ENCODE results near the gene PDZD2. TPM values are rescaled to one million over a fixed set of nuclear protein-coding genes. Genes with fewer than 3 reads are reported as not detected.

PDZD2 gene
- polyA plus RNA-seq, 3 donors, result 0.10 TPM; not detected in 2

DNA sequence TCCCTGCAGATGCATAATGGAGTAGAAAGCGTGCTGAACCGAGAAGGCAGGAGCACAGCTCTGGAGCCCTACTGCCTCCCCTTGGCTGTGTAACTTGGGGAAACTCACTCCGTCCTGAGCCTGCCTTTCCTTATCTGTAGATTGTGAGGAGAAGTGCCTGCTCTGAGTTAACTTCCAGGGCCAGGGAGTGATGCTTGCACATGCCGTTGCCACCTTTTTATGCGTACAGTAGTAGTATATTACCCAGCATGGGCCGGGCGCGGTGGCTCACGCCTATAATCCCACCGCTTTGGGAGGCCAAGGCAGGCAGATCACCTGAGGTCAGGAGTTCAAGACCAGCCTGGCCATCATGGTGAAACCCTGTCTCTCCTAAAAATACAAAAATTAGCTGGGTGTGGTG, 87.1 kb downstream of the PDZD2 start:
- H3K36me3 Mint-ChIP-seq, result no peaks in the 10 kb centered on the region
- Histone ChIP-seq H3K79me2 (ENCODE audit: insufficient read depth, low read length) (no peaks in the 10 kb centered on the region), H3K9ac (ENCODE audit: insufficient read depth, low read length, poor library complexity, severe bottlenecking) (no peak overlapping the region), H3K4me3 (replicated peaks in 1 of 3; ENCODE audit: low read depth in 2 of 3, low read length in 3 of 3) (no peak overlapping the region), H3K27me3 (ENCODE audit: control insufficient read depth in 2 of 2, insufficient read depth in 2 of 2, low read length in 2 of 2) (no peaks in the 10 kb centered on the region), H4K20me1 (ENCODE audit: insufficient read depth, low read length) (no peaks in the 10 kb centered on the region), H2AFZ (ENCODE audit: insufficient read depth, low read depth, low read length, poor library complexity, severe bottlenecking) (no peak overlapping the region), H3K4me1 (ENCODE audit: control insufficient read depth in 1 of 2, insufficient read depth in 2 of 2, low read length in 2 of 2) (no peaks in the 10 kb centered on the region), H3K27ac (ENCODE audit: low read depth in 1 of 2, low read length in 2 of 2) (no peak overlapping the region), H3K4me2 (replicated peaks; ENCODE audit: extremely low read depth, low read length, poor library complexity, severe bottlenecking) (no peak overlapping the region), H3K9me3 (replicated peaks in 1 of 2; ENCODE audit: control insufficient read depth in 1 of 2, insufficient read depth in 1 of 2, low read length in 2 of 2) (no peaks in the 10 kb centered on the region), H3K36me3 (replicated peaks in 1 of 2; ENCODE audit: control insufficient read depth in 1 of 2, insufficient read depth in 2 of 2, low read length in 2 of 2) (no peaks in the 10 kb centered on the region)
- WGBS (ENCODE audit: insufficient coverage), result 98% methylated on average over 10 of the region's 10 CpGs
- no peak for DNase-seq
- no peaks in the 10 kb centered on the region for H3K27me3 Mint-ChIP-seq (ENCODE audit: low read depth in 3 of 3)
- H3K27ac Mint-ChIP-seq, result no peak overlapping the region
- no peak overlapping the region for H3K4me3 Mint-ChIP-seq
- peaks cover 0 to 3% (median 0%) of the 10 kb centered on the region in 7 donors for H3K9me3 Mint-ChIP-seq
- no peaks in the 10 kb centered on the region for H3K4me1 Mint-ChIP-seq
- intact Hi-C loops (cut with micrococcal nuclease), result no loop called here
- no peak for TF ChIP-seq CTCF (IDR thresholded peaks at IDR 0.05)

DNA sequence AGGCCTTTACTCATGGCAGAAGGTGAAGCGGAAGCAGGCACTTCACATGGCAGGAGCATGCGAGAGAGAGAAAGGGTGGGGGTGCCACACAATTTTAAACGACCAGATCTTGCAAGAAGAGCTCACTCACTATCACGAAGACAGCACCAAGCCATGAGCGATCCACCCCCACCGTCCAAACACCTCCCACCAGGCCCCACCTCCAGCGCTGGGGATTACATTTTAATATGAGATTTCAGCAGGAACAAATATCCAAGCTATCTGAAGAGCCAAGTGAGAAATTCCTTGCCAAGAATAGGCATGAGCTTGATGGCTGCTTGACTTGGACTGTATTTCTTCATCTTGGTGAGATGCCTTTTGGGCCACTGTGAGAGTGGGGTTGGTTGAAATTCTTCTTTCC, 88.0 kb downstream of the PDZD2 start:
- Mint-ChIP-seq H3K4me1 (no peaks in the 10 kb centered on the region), H3K27me3 (ENCODE audit: low read depth in 3 of 3) (no peaks in the 10 kb centered on the region), H3K36me3 (no peaks in the 10 kb centered on the region), H3K9me3 (peaks cover 0 to 3% (median 0%) of the 10 kb centered on the region in 7 donors), H3K27ac (no peak overlapping the region), H3K4me3 (no peak overlapping the region)
- Histone ChIP-seq H3K9me3 (replicated peaks in 1 of 2; ENCODE audit: control insufficient read depth in 1 of 2, insufficient read depth in 1 of 2, low read length in 2 of 2) (no peaks in the 10 kb centered on the region), H3K9ac (ENCODE audit: insufficient read depth, low read length, poor library complexity, severe bottlenecking) (no peak overlapping the region), H3K27me3 (ENCODE audit: control insufficient read depth in 2 of 2, insufficient read depth in 2 of 2, low read length in 2 of 2) (no peaks in the 10 kb centered on the region), H2AFZ (ENCODE audit: insufficient read depth, low read depth, low read length, poor library complexity, severe bottlenecking) (no peak overlapping the region), H3K36me3 (replicated peaks in 1 of 2; ENCODE audit: control insufficient read depth in 1 of 2, insufficient read depth in 2 of 2, low read length in 2 of 2) (no peaks in the 10 kb centered on the region), H3K4me3 (replicated peaks in 1 of 3; ENCODE audit: low read depth in 2 of 3, low read length in 3 of 3) (no peak overlapping the region), H3K4me1 (ENCODE audit: control insufficient read depth in 1 of 2, insufficient read depth in 2 of 2, low read length in 2 of 2) (no peaks in the 10 kb centered on the region), H4K20me1 (ENCODE audit: insufficient read depth, low read length) (no peaks in the 10 kb centered on the region), H3K79me2 (ENCODE audit: insufficient read depth, low read length) (no peaks in the 10 kb centered on the region), H3K4me2 (replicated peaks; ENCODE audit: extremely low read depth, low read length, poor library complexity, severe bottlenecking) (no peak overlapping the region), H3K27ac (ENCODE audit: low read depth in 1 of 2, low read length in 2 of 2) (no peak overlapping the region)
- WGBS (ENCODE audit: insufficient coverage), result 92% methylated on average over 2 of the region's 7 CpGs
- DNase-seq, result no peak
- TF ChIP-seq CTCF (IDR thresholded peaks at IDR 0.05), result no peak
- intact Hi-C loops (cut with micrococcal nuclease), result no loop called here

Measured in CD14-positive monocyte (primary cell).